Measurements from ENCODE around the gene CCNA2.

CCNA2 gene

GRCh38 chr4:121829511-121829910 lies 5.8 kb upstream of the CCNA2 start:
- no peaks in the 10 kb centered on the region for H3K27me3 ChIP-seq (ENCODE audit: low read length)
- TF ChIP-seq CTCF (IDR thresholded peaks at IDR 0.05; ENCODE audit: insufficient read depth, low read length, poor library complexity, severe bottlenecking) (no peak), EZH2phosphoT487 (conservative IDR thresholded peaks at IDR 0.05; ENCODE audit: low read length) (no peak)
- no peaks in the 10 kb centered on the region for H3K36me3 ChIP-seq (ENCODE audit: low read length)
- H3K27ac ChIP-seq (ENCODE audit: low read depth, low read length), result no peak overlapping the region
- H3F3A ChIP-seq (ENCODE audit: insufficient read depth), result no peaks in the 10 kb centered on the region
- H3K4me3 ChIP-seq (ENCODE audit: insufficient read depth, low read length, poor library complexity, severe bottlenecking), result no peak overlapping the region
- no peak overlapping the region for H2AFZ ChIP-seq (ENCODE audit: low read depth, low read length, severe bottlenecking)
- H3K9me2 ChIP-seq (replicated peaks; ENCODE audit: insufficient read depth, low read length), result no peaks in the 10 kb centered on the region
- H3K9me3 ChIP-seq (ENCODE audit: insufficient read depth, low read length), result no peaks in the 10 kb centered on the region
- H4K20me1 ChIP-seq (ENCODE audit: low read depth, low read length), result no peaks in the 10 kb centered on the region
- H3K79me2 ChIP-seq (ENCODE audit: insufficient read depth, low read length), result no peaks in the 10 kb centered on the region
- no peak overlapping the region for H3K9ac ChIP-seq (ENCODE audit: low read length)
- no peak overlapping the region for H3K4me2 ChIP-seq (ENCODE audit: low read depth, low read length, poor library complexity, severe bottlenecking)

GRCh38 chr4:121827853-121828252 lies 4.2 kb upstream of the CCNA2 start:
- Histone ChIP-seq H3K4me3 (ENCODE audit: insufficient read depth, low read length, poor library complexity, severe bottlenecking) (no peak overlapping the region), H4K20me1 (ENCODE audit: low read depth, low read length) (no peaks in the 10 kb centered on the region), H3K79me2 (ENCODE audit: insufficient read depth, low read length) (peaks cover 7% of the 10 kb centered on the region), H3K9me2 (replicated peaks; ENCODE audit: insufficient read depth, low read length) (no peaks in the 10 kb centered on the region), H3K4me2 (ENCODE audit: low read depth, low read length, poor library complexity, severe bottlenecking) (no peak overlapping the region), H3K27me3 (ENCODE audit: low read length) (no peaks in the 10 kb centered on the region), H3K9me3 (ENCODE audit: insufficient read depth, low read length) (no peaks in the 10 kb centered on the region), H3K36me3 (ENCODE audit: low read length) (no peaks in the 10 kb centered on the region), H2AFZ (ENCODE audit: low read depth, low read length, severe bottlenecking) (no peak overlapping the region), H3K9ac (ENCODE audit: low read length) (no peak overlapping the region), H3F3A (ENCODE audit: insufficient read depth) (no peaks in the 10 kb centered on the region), H3K27ac (ENCODE audit: low read depth, low read length) (no peak overlapping the region)
- TF ChIP-seq CTCF (IDR thresholded peaks at IDR 0.05; ENCODE audit: insufficient read depth, low read length, poor library complexity, severe bottlenecking) (no peak), EZH2phosphoT487 (conservative IDR thresholded peaks at IDR 0.05; ENCODE audit: low read length) (no peak)

GRCh38 chr4:121824950-121825349 lies 1.3 kb upstream of the CCNA2 start:
- Histone ChIP-seq H3K36me3 (ENCODE audit: low read length) (peaks cover 19% of the 10 kb centered on the region), H3K27ac (ENCODE audit: low read depth, low read length) (peak overlapping the region; percentile 29; the same call in 1 of the 2 replicates), H4K20me1 (ENCODE audit: low read depth, low read length) (peaks cover 7% of the 10 kb centered on the region), H3K4me3 (ENCODE audit: insufficient read depth, low read length, poor library complexity, severe bottlenecking) (no peak overlapping the region), H3F3A (ENCODE audit: insufficient read depth) (peaks cover 10% of the 10 kb centered on the region; the same call in 1 of the 2 replicates), H3K79me2 (ENCODE audit: insufficient read depth, low read length) (peaks cover 34% of the 10 kb centered on the region), H3K9me3 (ENCODE audit: insufficient read depth, low read length) (no peaks in the 10 kb centered on the region), H3K9me2 (replicated peaks; ENCODE audit: insufficient read depth, low read length) (no peaks in the 10 kb centered on the region), H3K27me3 (ENCODE audit: low read length) (no peaks in the 10 kb centered on the region), H3K9ac (ENCODE audit: low read length) (no peak overlapping the region), H2AFZ (ENCODE audit: low read depth, low read length, severe bottlenecking) (peak overlapping the region; percentile 59), H3K4me2 (ENCODE audit: low read depth, low read length, poor library complexity, severe bottlenecking) (peak overlapping the region; percentile 92)
- no peak for TF ChIP-seq CTCF (IDR thresholded peaks at IDR 0.05; ENCODE audit: insufficient read depth, low read length, poor library complexity, severe bottlenecking)
- no peak for TF ChIP-seq EZH2phosphoT487 (conservative IDR thresholded peaks at IDR 0.05; ENCODE audit: low read length)
